ENCODE results near the gene CCDC86. TPM values are rescaled to one million over a fixed set of nuclear protein-coding genes. Genes with fewer than 3 reads are reported as not detected.
A peak's percentile ranks its signal among the peaks of the same experiment; 100 is the strongest.

Gene CCDC86
- total RNA-seq, 1 experiment from 2014 or later = 16.0 TPM

DNA sequence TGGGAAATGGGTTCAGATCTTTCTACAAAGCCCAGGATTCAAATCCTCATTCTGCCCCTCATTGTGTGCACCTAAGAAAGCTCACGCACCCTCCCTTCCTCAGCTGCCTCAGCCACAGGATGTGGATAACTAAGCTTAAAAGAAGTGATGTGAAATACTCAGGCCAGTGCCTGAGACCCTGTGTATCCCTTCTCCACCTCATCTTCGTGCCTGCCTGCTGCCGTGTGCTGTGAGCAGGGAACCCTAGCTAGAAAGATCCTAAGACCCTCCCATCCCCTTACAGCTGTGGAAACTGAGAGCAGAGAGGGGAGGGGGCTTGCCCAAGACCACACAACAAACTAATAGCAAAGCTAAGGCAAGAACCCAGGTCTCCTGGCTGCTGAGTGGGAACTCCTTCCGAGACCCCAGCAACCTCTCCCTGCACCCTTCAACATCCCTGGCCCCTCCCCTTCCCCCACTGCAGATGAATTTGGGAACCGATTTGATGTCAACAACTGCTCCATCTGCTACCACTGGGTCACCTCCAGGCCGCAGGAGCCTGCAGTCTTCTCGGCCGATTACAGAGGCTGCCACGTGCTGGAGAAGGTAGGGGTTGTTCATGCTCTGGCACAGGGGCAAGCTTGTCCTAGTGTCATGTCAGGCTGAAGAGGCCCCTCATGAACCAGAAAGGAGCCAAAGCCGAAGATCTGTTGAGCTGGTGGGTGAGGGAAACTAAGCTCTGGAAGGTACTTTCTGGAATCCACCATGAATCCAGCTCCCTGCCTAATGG lies 27.0 kb downstream of the CCDC86 start:
- no peak for DNase-seq (ENCODE audit: low read depth)

DNA sequence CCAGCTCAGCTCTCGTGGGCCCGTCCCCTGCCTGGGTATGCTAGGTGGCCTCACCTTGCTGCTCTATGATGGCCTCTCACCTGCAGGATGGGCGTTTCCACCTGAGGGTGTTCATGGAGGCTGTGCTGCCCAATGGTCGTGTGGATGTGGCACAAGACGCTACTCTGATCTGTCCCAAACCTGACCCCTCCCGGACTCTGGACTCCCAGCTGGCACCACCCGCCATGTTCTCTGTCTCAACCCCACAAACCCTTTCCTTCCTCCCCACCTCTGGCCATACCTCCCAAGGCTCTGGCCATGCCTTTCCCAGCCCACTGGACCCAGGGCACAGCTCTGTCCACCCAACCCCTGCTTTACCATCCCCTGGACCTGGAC lies 27.5 kb downstream of the CCDC86 start:
- no peak for DNase-seq (ENCODE audit: low read depth)

DNA sequence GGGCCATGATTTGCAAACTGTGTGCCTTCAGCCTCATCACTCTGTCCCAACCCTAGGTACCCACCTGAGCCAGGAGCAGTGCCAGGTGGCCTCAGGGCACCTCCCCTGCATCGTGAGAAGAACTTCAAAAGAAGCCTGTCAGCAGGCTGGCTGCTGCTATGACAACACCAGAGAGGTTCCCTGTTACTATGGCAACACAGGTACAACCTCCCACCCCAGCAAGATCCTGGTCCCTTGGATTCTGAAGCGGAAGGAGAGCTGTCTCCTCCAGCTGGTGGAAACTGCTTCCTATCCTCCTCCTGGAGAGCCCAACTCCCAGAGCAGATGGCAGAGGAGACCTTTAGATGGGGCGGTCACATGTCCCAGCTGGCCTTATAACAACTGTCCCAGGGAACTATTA lies 28.4 kb downstream of the CCDC86 start:
- DNase-seq (ENCODE audit: low read depth) = no peak

DNA sequence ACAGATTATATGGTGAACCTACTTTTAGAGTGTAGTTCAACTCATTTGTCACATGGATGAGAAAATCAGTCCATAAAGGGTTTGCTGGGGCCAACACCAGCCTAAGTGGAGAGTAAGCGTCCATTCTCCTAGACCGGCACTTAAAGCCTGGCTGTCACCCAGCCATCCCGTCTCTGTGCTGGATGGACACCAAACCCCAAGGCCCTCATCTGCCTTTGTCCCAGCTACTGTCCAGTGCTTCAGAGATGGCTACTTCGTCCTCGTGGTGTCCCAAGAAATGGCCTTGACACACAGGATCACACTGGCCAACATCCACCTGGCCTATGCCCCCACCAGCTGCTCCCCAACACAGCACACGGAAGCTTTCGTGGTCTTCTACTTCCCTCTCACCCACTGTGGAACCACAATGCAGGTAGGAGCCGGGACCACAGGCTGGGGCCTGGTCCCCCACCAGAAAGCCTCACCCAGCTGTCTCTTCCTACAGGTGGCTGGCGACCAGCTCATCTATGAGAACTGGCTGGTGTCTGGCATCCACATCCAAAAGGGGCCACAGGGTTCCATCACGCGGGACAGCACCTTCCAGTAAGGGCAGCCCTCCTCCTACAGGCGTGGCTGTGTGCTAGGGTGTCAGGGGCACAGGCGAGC lies 28.9 kb downstream of the CCDC86 start:
- no peak for DNase-seq (ENCODE audit: low read depth)

DNA sequence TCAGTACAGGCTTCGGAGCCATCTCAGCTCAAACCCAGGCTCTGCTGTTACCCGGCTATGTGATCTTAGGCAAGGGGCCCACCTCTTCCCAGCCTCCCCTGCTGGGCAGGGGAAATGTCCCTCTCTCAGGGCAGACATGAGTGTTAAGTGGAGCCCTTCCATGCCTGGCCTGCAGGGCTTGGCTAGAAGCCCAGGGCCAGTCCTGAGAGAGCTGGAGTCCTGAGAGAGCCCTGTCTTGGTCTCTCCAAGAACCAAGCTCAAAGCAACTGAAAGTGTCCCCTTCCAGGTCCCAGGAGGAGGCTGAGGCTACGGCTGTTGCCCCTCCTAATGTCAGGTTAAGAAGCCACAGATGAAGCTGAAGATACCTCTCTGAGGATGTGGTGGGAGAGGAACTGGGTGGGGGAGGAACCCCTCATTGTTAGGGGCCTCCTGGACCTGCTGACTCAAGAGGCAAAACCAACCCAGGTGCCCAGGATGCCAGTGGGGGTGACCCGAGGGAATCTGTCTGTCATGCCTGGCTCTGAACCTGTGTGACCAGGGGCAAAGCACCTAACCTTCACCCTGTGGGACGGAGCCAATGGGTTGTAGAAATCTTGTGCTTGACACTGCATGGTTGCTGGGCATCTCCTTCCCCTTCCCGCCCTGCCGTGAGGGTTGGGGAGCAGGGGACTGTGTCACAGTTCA lies 29.6 kb downstream of the CCDC86 start:
- peak; percentile 23 for DNase-seq (ENCODE audit: low read depth)

DNA sequence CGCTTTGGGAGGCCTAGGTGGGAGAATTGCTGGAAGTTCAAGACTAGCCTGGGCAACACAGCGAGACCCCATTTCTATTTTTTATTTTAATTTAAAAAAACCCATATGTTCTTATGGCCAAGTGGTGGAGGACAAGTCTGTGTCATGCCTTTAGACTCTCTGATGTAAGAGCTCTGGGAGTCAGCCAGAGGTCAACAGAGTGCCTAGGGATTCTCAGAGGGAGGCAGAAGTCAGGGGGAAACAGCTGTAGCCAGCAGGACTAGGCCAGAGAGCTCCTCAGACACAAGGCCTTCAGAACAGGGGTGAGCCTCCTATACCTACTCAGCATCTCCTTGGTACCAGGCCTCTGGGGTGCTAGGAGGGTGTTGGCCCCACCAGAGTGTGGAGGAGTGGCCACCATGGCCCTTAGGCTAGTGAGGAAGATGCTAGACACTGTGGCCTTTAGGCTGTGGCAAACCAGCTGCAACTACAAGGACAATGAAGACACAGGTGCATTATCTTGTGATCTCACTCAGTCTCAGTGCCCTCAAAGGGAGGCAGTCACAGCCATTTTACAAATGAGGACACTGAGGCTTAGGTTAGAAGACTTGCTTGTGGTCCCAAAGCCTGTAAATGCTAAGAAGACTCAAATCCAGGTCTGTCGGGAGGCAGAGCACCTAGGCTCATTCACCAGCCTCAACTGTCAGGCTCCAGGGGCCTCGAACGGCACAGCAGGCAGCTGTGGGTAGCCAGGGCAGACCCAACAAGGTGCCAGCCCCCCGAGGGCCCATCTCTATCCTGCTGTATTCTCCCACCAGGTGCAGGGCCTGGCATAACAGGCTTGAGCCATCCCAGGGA lies 30.4 kb downstream of the CCDC86 start:
- peak; percentile 44 for DNase-seq (ENCODE audit: low read depth)

DNA sequence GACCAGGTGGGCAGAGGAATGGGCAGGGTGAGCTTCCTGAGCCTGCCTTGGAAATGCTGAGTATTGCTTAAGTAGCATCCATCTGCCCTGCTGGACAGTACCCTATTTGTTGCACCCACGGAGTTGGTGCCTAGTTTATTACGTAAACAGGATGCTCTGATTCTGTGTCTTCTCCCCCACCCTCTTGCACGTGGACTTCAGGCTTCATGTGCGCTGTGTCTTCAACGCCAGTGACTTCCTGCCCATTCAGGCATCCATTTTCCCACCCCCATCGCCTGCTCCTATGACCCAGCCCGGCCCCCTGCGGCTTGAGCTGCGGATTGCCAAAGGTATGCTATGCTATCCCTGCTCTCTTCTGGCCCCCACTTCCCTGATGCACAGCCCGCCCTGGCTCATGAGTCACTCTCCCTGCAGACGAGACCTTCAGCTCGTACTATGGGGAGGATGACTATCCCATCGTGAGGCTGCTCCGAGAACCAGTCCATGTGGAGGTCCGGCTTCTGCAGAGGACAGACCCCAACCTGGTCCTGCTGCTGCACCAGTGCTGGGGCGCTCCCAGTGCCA lies 31.1 kb downstream of the CCDC86 start:
- peak; percentile 94 for DNase-seq (ENCODE audit: low read depth)

DNA sequence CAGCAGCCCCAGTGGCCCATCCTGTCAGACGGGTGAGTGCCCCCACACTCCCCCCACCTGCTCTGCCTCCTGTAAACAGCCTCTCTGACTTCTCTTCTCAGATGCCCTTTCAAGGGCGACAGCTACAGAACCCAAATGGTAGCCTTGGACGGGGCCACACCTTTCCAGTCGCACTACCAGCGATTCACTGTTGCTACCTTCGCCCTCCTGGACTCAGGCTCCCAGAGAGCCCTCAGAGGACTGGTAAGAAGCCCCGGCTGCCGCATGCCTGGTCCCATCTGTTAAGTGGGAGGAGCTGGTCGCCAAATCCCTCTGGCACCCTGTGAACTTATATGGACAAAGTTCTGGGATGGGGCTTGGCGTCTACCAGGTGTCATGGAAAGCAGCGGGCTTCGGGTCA lies 31.6 kb downstream of the CCDC86 start:
- no peak for DNase-seq (ENCODE audit: low read depth)

DNA sequence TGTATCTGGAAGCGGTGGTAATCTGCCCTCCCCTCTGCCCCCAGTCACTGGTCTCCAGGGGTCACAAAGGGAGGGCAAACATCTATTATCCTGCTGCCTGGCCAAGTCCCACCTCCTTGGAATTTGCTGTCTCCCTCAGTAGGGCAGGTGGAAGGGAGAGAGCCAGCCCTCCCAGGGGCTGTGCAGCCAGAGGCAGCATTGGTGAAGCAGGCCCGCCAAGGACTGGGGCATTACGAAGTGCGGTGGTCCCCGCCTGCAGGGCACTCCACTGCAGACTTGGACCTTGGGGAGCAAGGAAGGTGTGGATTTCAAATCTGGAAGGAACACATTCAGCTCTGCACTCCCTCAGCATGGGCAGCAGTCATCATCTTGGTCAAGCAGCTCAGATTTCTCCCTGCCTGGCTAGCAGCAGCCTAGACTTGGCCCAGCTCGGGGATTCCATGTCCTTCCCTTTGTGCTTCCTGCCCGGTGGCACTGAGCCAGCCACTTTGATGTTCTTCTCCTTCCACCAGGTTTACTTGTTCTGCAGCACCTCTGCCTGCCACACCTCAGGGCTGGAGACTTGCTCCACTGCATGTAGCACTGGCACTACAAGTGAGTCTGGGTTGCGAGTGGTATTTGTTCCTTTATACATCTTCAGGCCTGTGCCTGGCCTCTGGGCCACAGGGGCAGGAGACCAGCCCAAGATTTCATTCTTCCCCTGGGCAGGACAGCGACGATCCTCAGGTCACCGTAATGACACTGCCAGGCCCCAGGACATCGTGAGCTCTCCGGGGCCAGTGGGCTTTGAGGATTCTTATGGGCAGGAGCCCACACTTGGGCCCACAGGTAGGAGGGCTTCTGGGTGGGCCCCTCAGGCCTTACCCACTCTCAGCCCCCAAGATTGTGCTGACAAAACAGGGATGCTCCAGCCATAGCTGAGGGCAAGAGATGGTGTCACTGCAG lies 32.8 kb downstream of the CCDC86 start:
- DNase-seq (ENCODE audit: low read depth) = no peak

DNA sequence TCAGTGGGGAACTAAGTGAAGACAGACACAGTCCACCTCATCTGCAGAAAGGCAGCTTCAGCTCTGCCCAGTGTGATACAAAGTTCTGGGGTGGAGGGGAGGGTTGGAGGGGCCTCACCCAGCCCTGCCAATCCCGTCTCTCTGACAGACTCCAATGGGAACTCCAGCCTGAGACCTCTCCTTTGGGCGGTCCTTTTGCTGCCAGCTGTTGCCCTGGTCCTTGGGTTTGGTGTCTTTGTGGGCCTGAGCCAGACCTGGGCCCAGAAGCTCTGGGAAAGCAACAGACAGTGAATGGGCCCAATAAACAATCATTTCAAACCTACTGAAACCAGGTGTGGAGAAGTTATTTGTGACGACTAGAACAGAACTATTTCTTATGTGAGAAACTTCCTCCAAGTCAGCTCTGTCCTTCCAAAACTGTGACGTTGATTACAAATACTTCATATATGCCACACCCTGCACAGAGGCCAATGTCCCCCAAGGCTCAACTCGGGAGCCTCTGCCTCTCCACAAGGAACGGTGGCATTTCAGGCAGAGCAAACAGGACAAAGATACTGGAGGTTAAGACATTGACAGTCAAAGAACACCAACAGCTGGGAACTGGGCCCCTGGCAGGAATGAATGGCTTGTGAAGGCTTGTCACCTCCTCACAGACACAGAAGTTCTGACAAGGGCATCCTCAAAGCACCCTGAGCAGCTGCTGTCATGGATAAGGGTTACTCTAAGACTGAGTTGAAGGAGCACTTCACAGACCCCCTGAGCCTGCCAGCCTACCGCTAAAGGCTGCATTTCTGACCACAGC lies 33.7 kb downstream of the CCDC86 start:
- DNase-seq (ENCODE audit: low read depth) = no peak

DNA sequence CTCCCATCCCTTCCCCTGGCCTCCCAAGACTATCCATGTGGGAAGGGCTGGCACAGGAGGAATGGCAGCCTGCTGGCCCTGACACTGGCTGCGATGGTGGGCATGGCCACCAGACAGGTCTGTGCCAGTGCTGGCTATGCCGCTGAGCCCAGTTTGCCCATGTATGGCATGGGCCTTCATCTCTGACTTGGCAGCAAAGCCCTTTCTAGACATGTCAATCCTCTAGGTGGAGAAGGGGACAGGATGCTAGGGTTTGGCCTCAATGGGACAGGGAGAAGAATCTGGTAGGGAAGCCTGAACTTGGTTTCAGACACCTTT lies 34.2 kb downstream of the CCDC86 start:
- DNase-seq (ENCODE audit: low read depth) = no peak

DNA sequence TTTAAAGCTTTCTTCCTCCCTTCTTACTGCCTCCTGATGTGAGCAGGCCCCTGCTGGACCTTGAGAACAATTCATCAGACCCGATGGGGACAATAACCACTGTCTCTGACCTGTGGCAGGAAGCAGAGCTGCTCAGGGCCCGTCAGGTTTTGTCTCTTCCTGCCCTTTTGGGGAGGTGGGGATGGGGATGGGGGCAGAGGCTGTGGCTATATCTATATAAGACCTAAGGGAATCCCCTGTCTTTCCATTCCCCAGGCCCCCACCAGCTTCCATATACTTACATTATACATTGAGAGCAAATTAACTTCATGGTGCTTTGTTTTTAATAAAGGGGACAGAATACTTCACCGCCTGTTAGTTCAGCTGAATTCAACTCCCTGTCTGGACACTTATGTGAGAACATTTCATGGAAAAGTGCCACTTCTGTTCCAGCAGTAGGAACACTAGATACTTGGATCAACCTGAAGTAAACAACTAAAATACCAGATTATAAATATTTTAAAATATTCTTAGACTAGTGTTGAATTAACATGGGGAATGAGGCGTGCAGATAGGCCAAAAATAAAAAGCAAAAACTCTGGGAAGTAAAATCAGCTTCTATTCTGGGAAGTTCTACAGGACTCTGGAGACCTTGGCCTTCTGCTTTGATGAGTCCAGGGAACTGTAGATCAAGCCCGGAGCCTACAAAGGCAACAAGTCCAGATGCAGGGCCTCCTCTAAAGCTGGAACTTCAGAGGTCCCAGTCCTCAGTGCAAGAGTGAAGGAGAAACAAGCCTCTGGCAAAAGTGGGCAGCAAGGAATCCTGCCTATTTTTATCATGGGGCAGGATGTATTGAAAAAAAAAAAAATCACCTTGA lies 36.6 kb downstream of the CCDC86 start:
- DNase-seq (ENCODE audit: low read depth) = no peak

DNA sequence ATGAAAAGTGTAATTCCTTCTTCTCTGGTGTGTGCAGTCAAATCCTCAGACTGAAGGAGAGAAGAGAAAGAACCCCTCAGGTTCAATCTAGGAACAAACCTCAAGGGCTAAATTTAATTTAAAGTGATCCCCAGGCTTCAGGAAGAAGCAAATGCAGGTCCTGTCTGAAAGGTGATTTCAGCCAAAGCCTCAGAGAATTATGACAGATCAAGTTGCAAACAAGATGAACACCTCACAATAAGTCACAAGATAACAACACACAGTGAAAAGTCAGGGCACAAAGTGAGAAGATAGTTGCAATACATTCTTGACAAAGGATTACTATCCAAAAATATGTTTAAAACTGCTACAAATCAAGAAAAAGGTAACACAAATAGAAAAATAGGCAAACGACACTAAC lies 37.2 kb downstream of the CCDC86 start:
- no peak for DNase-seq (ENCODE audit: low read depth)

DNA sequence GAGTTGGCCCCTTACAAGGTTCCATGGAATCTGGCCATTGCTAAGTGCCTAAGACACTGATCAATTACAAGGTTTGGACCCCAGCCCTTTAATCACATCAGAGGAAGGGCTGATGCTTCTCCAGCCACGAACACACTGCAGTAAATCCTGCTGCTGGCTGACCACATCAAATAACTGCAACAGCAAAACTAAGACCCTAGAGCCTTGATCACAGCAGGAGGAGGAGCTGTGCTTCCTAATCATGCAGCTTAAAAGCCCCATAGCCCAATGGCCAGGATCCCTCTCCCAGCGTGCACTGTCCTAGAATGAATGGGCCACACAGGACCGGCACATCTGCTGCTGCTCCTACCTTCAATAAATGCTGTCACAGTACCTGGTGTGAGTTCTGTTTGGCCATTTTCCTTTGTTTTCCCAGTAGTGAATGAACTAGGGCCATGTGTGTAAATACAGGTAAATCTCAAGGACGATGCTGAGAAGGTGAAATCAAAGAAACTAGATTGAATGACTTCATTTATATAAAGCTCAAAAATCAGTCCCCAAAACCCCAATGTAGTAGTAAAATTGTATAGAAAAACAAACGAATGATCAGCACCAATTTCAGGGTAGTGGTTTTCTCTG lies 38.2 kb downstream of the CCDC86 start:
- DNase-seq (ENCODE audit: low read depth) = no peak

DNA sequence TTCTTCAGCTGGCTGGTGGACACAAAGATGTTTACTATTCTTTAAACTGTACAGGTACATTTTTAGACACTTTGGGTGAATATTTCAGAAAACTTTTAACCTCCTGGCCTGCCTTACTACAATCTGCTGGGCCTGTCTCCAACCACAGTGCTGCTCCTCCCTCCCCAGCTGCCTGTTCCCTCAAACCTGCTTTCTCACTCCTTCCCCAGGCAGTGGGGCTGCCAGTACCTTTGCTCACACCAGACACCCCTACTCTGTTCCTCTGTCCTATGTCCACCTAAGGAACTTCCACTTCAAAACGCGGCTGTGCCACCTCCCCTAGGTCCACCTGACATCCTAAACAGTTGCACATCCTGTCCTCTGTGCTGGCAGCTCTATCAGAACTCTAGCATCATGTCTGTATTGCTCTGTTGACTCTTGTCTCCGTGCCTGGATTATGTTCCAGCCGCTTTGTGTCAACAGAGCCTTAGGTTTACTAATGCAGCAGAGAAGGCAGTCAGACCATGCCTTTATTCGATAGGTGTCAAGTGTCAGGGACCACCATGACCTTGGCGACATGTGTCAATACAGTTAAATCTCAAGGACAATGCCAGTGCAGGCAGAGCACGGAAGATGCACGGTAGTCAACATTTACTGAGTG lies 38.9 kb downstream of the CCDC86 start:
- no peak for DNase-seq (ENCODE audit: low read depth)

DNA sequence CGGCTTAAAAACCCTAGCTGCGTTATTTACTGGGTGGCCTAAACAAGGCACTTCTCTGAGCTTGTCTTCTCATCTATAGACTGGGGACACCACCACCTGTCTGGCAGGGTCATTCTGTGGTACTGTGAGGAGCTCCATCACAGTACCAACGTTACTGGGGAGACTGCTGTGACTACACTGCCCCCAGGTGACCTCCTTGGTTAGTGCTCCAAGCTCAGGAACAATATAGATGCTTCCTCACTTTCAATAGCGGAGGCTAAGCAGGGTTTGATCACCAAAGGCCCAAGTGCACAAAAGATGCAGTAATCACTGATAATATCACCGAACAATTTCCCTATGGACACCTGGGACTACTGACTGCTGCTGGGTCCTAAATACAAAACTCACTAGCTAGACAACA lies 45.6 kb downstream of the CCDC86 start:
- DNase-seq (ENCODE audit: low read depth) = peak; percentile 53

DNA sequence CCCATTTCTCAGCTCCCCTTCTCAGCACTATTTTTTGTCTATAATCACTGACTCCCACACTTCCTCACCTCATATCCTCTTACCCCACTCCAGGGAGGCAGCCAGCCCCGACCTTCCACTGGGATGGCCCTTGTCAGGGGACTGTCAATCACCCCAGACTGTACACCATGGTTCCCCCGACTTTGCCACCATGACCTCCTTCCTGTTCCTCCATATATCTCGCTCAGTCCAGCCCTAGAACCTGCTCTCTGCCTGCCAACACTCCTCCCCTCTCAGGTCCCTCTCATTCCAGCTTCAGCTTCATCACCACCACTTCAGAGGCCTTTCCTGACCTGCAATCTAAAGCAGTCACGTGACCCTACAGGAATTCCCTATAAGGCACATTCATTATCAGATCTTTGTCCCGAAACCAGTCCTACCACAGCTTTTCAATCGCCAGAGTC lies 48.0 kb downstream of the CCDC86 start:
- no peak for DNase-seq (ENCODE audit: low read depth)

DNA sequence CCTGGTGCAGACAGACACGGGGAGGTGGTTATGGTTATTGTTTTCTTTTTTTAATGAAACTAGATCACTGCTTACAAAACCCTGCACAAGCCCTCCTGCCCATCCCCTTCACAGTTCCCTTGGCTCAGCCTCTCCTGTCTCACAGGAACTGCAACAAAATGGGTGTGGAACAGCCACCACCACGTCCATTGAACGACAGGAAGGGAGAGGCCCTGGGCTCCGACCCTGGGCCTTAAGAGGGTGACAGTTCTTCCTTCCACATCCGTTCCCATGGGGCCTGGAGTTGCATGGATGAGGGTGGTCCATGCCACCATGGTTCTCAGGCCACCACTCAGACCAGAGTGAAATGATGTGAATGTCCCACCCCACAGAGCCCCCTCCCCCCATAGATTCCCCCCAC lies 48.8 kb downstream of the CCDC86 start:
- DNase-seq (ENCODE audit: low read depth) = no peak
